Smooth muscle cell (in vitro differentiated cells): ENCODE results near the gene KCNQ5. TPM values are rescaled to one million over a fixed set of nuclear protein-coding genes. Genes with fewer than 3 reads are reported as not detected.

ENCODE experiments used
- DNase-seq: peaks from one replicate; lab custom pipeline; 2025; ENCODE audit not compliant: unreplicated experiment; lab: John Stamatoyannopoulos, UW
- H2AFZ ChIP-seq: fragments of 200-600 bp; sonication (generic); 2 replicates; pipeline ENCODE4 v1.6.0; 2016; ENCODE audit warnings: antibody characterized with exemption, low read depth, mild to moderate bottlenecking
- H3F3A ChIP-seq: fragments of 200-600 bp; sonication (generic); 2 replicates; pipeline ENCODE4 v1.6.0; 2017; ENCODE audit warnings: antibody characterized with exemption, low read depth
- H3K27ac ChIP-seq: fragments of 200-600 bp; sonication (generic); 2 replicates; pipeline ENCODE4 v1.5.1; 2016; ENCODE audit warnings: low read depth, mild to moderate bottlenecking
- H3K27me3 ChIP-seq: fragments of 200-600 bp; sonication (generic); 2 replicates; pipeline ENCODE4 v1.6.1; 2016; ENCODE audit warnings: low read depth, mild to moderate bottlenecking
- H3K36me3 ChIP-seq: fragments of 200-600 bp; sonication (generic); 2 replicates; pipeline ENCODE4 v1.5.1; 2016; ENCODE audit warnings: low read depth
- H3K4me1 ChIP-seq: fragments of 200-600 bp; sonication (generic); 2 replicates; pipeline ENCODE4 v1.5.1; 2016; ENCODE audit warnings: low read depth
- H3K4me2 ChIP-seq: fragments of 200-600 bp; sonication (generic); 2 replicates; pipeline ENCODE4 v1.6.0; 2016; ENCODE audit warnings: mild to moderate bottlenecking
- H3K4me3 ChIP-seq: fragments of 200-600 bp; sonication (generic); 2 replicates; pipeline ENCODE4 v1.5.1; 2016; ENCODE audit warnings: mild to moderate bottlenecking
- H3K79me2 ChIP-seq: fragments of 200-600 bp; sonication (generic); 2 replicates; pipeline ENCODE4 v1.6.0; 2016; ENCODE audit warnings: low read depth, mild to moderate bottlenecking
- H3K9ac ChIP-seq: fragments of 200-600 bp; sonication (generic); 2 replicates; pipeline ENCODE4 v1.6.0; 2016; ENCODE audit warnings: low read depth
- H3K9me3 ChIP-seq: fragments of 200-600 bp; sonication (generic); replicated peaks from 2 replicates; pipeline ENCODE4 v1.5.1; 2016; ENCODE audit warnings: low read depth
- H4K20me1 ChIP-seq: fragments of 200-600 bp; sonication (generic); 2 replicates; pipeline ENCODE4 v1.6.0; 2016; ENCODE audit warnings: low read depth
- CTCF ChIP-seq: fragments of 200-600 bp; sonication (generic); IDR thresholded peaks from 2 replicates; pipeline ENCODE4 v1.5.1; 2017; ENCODE audit warnings: borderline replicate concordance, mild to moderate bottlenecking, antibody characterized with exemption; ENCODE audit not compliant: insufficient read depth, poor library complexity, severe bottlenecking
- WGBS: methylation state at CpG from one replicate; pipeline ENCODE4 v1.1.7; 2016; ENCODE audit warnings: low lambda C conversion rate; 5-methylcytosine and 5-hydroxymethylcytosine counted together
- polyA plus RNA-seq: library from polyadenylated mRNA; unstranded; fragments of >200 nt; fragmentation: Nextera tagmentation; extraction: Ambion mirVana; gene quantifications from 2 replicates; pipeline ENCODE4 v1.2.1, GENCODE V29; 2016
- total RNA-seq: library from RNA; depleted of rRNA; stranded (reverse); fragments of >200 nt; gene quantifications from 2 replicates; pipeline ENCODE4 v1.2.3, GENCODE V29; 2014

Gene KCNQ5
- total and polyA plus RNA-seq, 2 experiments from 2014 or later = 1.2 to 2.0 TPM

- no peaks in the 10 kb centered on the region for H3K4me1 ChIP-seq
- H3K27ac ChIP-seq = no peak overlapping the region
- no peak overlapping the region for H2AFZ ChIP-seq
- 79% methylated on average over 4 of the region's 4 CpGs for WGBS
- no peaks in the 10 kb centered on the region for H4K20me1 ChIP-seq
- DNase-seq = no peak
- H3K4me2 ChIP-seq = no peak overlapping the region
- no peaks in the 10 kb centered on the region for H3K9me3 ChIP-seq
- H3K27me3 ChIP-seq = no peaks in the 10 kb centered on the region
- H3K9ac ChIP-seq = no peak overlapping the region
- H3K79me2 ChIP-seq = no peaks in the 10 kb centered on the region
- no peak for TF ChIP-seq CTCF
- no peak overlapping the region for H3K4me3 ChIP-seq
- H3K36me3 ChIP-seq = no peaks in the 10 kb centered on the region
- no peaks in the 10 kb centered on the region for H3F3A ChIP-seq
Measured at GRCh38 chr6:72933233-72933632, 311.4 kb downstream of the KCNQ5 start.

GRCh38 chr6:72936766-72937559 is 315.1 kb downstream of the KCNQ5 start:
- Histone ChIP-seq H3K4me1 (no peaks in the 10 kb centered on the region), H4K20me1 (no peaks in the 10 kb centered on the region), H3K4me3 (no peak overlapping the region), H3F3A (no peaks in the 10 kb centered on the region), H3K27me3 (no peaks in the 10 kb centered on the region), H3K4me2 (no peak overlapping the region), H3K27ac (no peak overlapping the region), H3K9ac (no peak overlapping the region), H3K9me3 (no peaks in the 10 kb centered on the region), H3K79me2 (no peaks in the 10 kb centered on the region), H3K36me3 (no peaks in the 10 kb centered on the region), H2AFZ (no peak overlapping the region)
- 92% methylated on average over 4 of the region's 4 CpGs for WGBS
- no peak for DNase-seq
- TF ChIP-seq CTCF = no peak

- Histone ChIP-seq H3K79me2 (no peaks in the 10 kb centered on the region), H3K9me3 (no peaks in the 10 kb centered on the region), H3K4me3 (no peak overlapping the region), H3K27ac (no peak overlapping the region), H2AFZ (no peak overlapping the region), H3K27me3 (no peaks in the 10 kb centered on the region), H3F3A (no peaks in the 10 kb centered on the region), H3K9ac (no peak overlapping the region), H3K36me3 (no peaks in the 10 kb centered on the region), H3K4me1 (no peaks in the 10 kb centered on the region), H4K20me1 (no peaks in the 10 kb centered on the region), H3K4me2 (no peak overlapping the region)
- TF ChIP-seq CTCF = no peak
- no peak for DNase-seq
- 91% methylated on average over 3 of the region's 3 CpGs for WGBS
Measured at GRCh38 chr6:72938104-72938503, 316.2 kb downstream of the KCNQ5 start.

- Histone ChIP-seq H3K27ac (no peak overlapping the region), H3K4me3 (no peak overlapping the region), H4K20me1 (no peaks in the 10 kb centered on the region), H3K9me3 (no peaks in the 10 kb centered on the region), H3K27me3 (no peaks in the 10 kb centered on the region), H2AFZ (no peak overlapping the region), H3F3A (no peaks in the 10 kb centered on the region), H3K79me2 (no peaks in the 10 kb centered on the region), H3K4me2 (no peak overlapping the region), H3K36me3 (no peaks in the 10 kb centered on the region), H3K4me1 (no peaks in the 10 kb centered on the region), H3K9ac (no peak overlapping the region)
- TF ChIP-seq CTCF = no peak
- DNase-seq = no peak
- 95% methylated on average over 8 of the region's 8 CpGs for WGBS
Measured at GRCh38 chr6:72939004-72939403, 317.1 kb downstream of the KCNQ5 start.
